Activated gamma-delta T cell treated with Interleukin-2 at 50 U/mL for 16 hours (primary cell): ENCODE data around the gene STING1.
"Not testable (repeated sequence)": the region's sequence is repeated elsewhere in the genome, so short reads cannot be mapped to it uniquely, and the experiment has no call there.

Experiments
- DNase-seq: peaks from one replicate; pipeline ENCODE4 v3.0.0-alpha.2; 2020

STING1 gene

DNA sequence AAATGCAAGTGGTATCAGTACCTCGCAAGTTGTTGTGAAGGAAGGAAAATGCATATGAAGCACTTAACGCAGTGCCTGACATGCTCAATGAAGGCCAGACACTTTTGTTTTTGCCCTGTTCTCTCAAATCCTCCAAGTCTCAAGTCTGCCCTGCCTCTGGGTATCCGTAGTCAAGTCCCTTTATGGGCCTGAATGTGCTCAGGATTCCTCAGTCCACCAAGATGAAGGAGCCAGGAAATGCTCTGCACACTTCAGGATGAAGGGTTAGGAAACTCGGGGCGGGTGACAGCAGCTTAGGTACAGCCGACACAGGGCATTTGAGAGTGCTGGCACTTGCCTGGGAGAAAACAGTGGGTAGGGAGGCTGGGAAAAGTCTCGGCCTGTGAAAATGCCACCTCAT is 21.4 kb downstream of the STING1 start:
- DNase-seq = no peak

DNA sequence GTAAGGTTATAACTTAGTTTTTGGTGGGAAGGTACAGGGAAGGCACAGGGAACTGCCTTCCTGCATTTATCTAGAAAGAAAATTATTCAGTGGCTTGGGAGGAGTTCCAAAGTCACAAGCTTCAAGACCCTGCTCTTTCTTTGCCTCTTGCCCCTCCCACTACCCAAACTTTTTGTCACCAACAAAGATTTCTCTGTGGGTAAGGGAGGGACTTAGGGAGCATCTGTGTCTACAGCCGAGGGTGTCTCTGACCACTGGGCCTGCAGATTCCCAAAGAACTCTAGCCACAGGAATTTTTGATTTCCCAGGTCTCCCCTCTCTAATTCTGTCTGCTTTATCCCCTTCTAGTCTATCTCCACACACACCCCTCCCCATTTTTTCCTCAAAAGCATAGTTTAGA is 22.1 kb downstream of the STING1 start:
- DNase-seq = no peak

DNA sequence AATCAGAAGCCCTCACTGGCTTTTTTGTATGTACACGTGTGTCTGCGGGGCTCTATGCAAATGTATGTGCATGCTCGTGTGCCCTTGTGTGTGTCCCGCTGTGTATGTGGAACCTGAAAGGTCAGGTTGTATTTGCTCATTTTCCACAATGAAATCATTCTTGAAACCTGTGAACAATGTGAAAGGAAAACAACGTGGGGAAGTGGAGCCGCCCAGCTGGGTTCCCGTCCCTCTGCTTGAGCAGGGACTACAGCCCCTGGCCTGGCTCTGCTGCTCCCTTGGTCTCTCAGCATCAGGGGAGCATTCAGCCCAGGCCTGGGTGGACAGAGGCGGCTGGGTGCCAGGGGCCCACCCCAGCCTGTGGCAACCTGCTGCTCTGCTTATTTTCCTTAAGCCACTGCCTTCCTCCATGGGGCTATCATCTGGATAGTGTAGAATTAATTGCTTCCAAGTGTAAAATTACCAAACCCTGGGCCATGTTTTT is 23.1 kb downstream of the STING1 start:
- no peak for DNase-seq

DNA sequence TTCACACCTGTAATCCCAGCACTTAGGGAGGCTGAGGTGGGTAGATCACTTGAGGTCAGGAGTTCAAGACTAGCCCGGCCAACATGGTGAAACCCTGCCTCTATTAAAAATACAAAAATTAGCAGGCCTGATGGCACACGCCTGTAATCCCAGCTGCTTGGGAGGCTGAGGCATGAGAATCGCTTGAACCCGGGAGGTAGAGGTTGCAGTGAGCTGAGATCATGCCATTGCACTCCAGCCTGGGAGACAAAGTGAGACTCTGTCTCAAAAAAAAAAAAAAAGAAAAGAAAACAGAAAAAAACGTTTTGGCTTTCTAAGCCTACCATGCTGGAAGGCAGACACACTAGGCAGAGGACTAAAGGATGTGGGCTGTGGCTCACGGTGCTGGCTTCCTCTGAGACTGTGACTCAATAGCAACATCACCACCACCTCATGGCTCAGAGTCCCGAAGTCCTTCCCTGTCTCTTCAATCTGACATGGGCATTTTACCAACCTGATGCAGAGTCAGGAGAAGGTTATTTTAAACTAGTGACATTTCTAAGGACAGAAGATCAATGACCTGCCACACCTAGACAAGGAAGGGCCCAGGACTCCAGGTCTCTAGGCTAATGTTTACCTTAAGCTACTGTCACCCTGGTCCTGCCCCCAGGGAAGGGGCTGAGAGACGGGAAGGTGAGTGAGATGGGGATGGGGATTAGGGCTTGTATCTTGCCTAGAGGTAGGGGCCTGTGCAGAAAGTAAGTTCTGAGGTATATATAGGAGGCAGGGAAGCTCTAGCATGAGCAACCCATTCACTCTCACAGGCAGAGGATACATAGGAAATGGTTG is 23.8 kb downstream of the STING1 start:
- DNase-seq = peak; percentile 78

DNA sequence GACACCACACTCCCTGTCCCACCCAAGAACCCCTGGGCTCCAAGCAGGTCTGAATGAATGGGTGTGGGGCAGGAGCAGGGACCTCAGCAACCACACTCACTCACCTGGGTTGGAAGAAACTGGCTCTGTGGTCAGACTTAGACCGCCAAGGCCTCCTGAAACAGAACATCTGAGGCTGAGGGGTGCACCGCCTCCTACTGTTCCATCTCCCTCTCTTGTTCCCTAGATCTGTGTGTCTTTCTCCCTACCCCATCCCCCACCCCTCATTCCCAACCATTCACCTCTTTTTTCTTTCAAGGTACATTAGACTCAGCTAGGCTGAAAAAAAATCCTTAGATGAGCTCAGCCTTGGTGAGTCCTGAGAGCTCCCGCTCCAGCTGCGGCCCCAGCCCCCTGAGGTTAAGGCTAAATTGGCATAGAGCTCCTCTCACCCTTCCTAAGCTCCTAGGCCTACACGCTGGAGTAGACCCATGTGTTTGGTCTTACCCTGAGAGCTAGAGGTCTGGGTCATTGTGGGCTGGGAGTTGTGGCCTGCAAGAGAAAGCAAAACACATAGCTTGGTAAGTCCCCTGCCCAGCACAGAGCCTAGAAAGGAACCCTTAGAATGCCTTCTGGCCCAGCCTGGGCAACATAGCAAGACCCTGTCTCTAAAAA is 24.8 kb downstream of the STING1 start:
- no peak for DNase-seq

DNA sequence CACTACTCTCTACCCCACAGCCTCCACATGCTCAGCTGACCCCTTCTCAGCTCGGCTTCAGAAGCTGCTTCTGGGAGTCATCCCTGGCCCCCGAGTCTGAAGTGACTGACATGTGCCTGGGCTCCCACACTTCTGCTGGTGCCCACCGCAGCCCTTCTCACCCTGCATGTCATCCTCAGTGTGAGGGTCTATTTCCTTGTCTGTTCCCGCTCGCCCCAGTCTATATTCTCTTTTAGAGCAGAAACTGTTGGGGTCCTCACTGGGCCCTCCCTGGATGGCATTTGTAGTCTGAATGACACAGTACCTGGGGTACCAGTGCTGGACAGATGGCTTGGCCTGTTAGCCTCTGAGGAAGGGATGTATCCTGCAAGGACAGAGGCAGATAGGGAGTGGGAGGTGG is 25.3 kb downstream of the STING1 start:
- DNase-seq = no peak

DNA sequence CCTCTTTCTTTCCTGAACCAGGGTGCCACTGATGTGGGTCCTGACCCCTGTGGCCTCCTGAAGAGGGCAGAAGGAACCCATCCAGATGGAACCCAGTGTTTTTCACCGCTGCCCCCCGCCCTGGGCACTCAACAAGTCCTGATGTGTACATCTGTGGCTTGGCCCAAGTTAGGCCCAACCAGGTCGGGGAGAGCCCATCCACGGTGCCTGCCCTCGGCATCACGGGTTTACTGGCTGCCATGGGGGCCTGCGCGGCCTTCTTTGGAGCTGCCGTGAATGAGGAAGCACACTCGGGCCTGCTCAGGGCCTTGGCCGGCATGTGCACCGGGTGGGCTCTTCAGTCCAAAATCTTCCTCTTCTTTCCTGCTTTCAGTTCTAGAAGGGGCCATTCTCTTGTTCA is 25.8 kb downstream of the STING1 start:
- no peak for DNase-seq

DNA sequence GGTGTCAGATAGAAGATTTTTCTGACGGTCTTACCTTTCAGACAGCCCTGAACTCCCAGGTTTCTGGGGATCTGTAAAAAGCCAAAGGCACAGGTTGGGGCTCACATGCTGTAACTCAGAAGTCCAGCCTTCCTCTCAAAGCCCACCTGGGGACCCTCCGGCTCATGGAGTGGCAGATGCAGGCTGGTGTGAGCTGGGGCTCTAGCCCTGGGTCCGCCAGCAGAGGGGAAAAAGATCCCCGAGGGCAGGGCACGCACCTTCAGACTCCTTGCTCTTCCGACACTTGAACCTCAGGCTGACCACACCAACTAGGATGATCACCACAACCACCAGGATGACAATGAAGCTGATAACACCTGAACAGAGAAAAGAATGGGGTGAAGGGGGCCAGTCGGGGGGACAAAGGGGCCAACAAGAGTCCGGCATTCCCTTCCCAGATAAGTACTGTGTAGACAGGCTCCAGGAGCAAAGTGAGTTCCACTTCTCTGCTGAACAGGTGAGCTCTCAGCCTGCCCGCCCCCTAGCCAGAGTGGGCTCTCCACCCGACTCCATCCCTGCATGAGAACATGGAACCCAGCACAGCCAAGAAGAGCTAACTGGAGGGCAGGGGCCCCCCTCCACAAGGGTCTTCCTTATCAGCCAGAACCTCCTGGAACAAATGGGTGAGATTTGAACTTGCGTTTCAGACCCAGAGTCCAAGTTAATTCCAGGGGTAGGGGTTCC is 27.8 kb downstream of the STING1 start:
- no peak for DNase-seq

DNA sequence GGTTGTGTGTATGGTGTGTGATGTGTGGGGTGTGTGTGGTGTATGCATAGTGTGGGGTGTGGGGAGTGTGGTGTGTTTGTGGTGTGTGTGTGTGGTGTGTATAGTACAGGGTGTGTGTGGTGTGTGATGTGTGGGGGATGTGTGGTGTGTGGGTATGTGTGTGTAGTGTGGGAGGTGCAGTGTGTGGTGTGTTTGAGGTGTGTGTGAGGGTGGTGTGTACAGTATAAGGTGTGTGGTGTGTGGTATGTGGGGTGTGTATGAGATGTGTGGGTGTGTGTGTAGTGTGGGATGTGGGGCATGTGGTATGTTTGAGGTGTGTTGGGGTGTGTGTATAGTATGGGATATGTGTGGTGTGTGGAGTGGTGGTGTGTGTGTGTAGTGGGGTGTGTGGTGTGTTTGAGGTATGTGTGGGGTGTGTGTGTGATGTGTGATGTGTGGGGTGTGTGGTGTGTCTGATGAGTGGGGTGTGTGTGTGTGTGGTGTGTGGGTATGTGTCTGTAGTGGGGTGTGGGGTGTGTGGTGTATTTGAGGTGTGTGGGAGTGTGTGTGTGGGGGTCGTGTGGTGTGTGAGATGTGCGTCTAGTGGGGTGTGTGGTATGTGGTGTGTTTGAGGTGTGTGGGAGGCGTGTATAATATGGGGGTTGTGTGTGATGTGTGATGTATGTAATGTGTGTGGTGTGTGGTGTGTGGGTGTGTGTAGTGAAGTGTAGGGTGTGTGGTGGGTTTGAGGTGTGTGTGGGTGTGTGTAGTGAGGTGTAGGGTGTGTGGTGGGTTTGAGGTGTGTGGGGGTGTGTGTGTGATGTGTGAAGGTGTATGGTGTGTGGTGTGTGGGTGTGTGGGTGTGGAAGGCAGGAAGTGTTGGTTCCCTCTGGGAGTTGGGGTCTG is 28.6 kb downstream of the STING1 start:
- peak; percentile 42 for DNase-seq

DNA sequence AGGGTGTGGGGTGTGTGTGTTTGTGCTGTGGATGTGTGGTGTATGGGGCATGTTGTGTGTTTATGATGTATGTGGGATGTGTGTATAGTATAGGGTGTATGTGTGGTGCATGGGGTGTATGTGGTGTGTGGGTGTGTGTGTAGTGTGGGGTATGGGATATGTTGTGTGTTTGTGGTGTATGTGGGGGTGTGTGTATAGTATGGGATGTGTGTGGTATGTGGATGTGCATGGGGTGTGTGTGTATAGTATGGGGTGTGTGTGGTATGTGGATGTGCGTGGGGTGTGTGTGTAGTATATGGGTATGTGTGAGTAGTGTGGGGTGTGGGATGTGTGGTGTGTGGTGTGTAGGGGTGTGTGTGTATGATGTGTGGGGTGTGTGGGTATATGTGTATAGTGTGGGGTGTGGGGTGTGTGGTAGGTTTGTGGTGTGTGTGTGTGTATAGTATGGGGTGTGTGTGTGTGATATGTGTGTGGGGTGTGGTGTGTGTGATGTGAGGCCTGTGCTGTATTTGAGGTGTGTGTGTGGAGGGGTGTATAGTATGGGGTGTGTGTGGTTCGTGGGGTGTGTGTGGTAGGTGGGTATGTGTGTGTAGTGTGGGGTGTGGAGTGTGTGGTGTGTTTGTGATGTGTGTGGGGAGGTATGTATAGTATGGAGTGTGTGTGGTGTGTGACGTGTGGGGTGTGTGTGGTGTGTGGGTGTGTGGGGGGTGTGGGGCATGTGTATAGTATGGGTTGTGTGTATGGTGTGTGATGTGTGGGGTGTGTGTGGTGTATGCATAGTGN is 30.5 kb downstream of the STING1 start:
- no peak for DNase-seq

DNA sequence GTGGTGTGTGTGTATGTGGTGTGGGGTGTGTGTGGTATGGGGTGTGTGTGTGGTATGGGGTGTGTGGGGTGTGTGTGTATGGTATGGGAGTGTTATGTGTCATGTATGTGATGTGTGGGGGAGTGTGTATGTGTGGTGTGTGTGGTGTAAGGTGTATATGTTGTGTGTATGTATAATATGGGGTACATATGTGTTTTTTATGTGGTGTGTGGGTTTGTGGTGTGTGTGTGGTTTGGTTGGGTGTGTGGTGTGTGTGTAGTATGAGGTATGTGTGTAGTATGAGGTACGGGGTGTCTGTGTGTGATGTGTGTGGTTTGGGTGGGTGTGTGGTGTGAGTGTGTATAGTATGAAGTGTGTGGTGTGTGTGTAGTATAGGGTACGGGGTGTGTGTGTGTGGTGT is 31.4 kb downstream of the STING1 start:
- no peak for DNase-seq

DNA sequence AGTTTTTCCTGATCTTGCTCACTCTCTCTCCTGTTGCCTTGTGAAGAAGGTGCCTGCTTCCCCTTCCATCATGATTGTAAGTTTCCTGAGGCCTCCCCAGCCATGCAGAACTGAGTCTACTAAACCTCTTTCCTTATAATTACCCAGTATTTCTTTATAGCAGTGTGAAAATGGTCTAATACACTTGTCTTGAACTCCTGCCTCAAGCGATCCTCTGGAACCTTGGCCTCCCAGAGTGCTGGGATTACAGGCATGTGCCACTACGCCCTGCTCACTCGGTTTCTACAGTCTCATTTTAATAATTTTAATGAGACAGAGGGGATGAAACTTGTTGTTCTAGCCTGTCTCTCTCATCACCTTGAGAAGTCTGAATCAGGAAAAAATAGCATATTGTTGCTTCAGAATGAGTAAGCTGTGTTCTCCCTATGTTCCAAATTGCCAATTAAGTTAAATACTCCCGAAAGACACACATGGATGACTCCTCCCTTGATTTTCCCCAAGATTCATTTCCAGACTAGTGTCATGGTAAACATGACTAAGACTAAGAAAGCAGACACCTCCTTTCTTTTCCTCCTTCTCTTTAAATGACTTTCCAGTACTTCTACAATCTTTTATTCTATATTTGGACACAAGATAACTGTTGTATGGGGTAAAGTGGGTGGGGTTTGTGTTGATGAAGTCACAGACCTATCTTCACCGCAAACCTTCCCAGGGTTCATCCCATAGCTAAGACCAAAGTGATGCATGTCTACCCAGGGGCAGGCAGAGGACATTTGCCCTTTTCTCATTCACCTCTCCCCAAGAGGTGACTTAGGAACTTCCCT is 35.4 kb downstream of the STING1 start:
- DNase-seq = no peak

DNA sequence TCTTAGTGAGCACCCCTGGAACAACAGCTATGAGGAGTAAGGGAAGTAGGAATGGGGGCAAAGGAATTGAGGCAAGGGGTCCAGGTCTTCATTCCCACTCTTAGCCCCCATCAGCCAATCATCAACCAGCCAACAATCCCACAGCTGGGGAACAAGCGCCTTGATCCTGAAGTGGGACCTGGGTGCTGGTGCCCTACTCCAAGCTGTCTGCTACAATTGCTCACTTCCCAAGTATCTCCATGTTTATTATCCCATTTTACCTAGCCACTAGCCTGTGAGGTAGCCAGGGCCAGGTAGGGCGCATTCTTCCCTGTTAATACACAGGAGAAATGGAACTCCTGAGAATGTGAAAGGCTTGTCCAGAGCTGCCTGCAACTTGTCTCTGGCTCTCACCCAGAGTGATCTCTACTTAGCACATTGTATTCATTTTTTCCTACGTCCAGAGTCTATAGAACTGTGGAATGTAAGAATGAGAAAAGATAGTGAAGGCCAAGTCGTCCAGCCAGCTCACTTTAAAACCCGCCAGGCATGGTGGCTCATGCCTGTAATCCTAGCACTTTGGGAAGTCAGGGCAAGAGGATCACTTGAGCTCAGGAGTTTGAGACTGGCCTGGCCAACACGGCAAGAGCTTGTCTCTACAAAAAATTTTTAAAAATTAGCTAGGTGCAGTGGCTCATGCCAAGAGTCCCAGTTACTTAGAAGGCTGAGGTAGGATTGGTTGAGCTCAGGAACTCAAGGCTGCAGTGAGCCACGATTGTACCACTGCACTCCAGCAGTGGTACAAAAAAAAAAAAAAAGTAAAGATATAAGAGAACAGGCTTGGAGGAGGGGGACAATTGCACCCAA is 37.0 kb downstream of the STING1 start:
- DNase-seq = no peak

DNA sequence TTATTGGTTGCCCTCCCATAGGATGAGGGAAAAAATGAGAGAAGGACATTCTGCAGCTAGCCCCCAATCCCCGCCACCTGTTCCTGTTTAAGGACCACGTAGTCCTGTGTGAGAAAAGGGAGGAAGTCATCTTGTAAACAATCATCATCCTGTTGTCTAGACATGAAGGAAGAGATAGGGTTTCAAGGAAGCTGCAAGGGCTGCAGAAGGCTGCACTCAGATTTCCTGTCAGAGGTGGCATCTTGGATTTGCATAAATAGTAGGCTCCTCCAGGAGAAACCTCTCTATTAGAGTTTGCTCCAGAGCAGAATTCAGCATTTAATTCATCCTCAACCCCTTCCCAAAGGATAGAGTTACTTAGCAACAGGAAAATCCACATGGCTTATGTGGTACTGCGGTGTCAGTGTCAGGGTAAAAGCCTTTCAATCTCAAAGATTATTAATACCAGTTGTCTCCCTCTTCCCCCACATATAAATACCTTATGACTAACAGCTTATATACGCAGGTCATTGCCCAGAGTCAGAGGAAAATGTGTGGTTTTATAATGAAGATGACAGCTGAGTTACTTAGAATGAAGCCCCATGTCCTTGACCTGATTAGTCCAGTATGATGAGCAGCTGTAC is 38.6 kb downstream of the STING1 start:
- no peak for DNase-seq

DNA sequence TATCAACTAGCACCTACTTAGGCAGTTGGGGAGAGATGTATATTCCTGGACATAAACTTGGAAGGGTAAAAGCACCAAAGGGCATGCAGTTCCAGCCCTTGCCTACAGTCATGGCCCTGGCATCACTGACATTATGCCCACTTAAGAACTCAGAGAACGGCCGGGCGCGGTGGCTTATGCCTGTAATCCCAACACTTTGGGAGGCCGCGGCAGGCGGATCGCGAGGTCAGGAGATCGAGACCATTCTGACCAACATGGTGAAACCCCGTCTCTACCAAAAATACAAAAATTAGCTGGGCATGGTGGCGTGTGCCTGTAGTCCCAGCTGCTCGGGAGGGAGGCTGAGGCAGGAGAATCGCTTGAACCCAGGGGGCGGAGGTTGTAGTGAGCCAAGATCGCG is 42.1 kb downstream of the STING1 start:
- DNase-seq = not testable (repeated sequence)

DNA sequence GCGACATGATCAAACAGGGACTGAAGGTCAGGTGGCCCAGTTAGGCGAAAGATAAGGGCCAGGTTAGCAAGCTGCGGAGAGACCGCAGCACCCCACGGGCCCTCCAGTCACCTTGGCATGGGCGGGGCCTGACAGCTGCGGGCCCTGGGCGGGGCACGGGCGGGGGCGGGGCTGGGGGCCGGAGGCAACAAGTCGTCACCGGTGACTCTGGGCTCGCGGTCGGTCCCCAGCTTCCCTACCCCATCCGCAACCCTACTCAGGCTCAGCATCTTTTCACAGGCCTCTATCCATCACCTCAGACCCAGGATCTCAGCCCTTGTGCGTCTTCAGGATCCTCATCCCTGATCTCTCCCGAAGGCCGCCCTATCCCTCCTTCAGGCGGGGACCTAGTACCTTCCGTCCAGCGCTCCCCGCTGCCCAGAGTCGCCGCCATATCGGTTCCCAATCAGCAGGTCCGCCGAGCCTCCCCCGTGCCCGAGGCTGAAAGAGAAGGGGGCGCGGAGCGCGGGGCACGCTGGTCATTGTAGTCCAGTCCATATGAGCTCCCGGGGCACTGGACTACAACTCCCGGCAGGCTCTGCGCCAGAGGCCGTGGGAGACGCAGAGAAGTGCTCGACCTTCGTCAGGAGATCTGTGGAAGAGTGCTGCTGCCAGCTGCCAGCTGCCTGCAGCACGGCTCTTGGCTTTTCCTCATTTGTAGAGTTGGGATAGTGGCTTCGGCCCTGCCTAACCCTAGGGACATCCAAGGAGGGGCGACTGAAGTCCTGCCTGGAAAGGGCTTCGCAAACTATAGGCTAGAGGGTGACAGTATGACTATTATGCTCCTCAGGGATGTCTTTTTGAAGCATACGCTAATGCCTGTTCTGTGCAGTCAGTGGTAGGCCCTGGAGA is 43.3 kb downstream of the STING1 start, which contains the start of gene DNAJC18:
Gene DNAJC18 (minus strand): TSS at position 513 of the 891 bp plus-strand sequence. CDS start 80 bp downstream, at position 433.
- peak; percentile 84 for DNase-seq

DNA sequence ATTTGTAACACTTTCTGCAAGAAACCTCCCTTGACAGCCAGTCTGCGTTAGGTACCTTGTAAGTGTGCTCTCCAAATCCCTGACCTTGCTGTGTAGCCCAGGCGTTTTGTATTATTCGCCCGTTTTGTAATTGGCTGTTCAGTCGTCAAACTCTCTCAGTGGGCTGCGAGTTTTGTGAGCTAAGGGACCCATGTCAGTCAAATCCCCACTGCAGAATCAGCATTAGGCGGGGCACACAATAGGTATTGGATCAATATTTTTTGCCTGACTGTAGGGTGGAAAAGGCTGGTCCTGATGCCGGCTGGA is 43.9 kb downstream of the STING1 start:
- no peak for DNase-seq

DNA sequence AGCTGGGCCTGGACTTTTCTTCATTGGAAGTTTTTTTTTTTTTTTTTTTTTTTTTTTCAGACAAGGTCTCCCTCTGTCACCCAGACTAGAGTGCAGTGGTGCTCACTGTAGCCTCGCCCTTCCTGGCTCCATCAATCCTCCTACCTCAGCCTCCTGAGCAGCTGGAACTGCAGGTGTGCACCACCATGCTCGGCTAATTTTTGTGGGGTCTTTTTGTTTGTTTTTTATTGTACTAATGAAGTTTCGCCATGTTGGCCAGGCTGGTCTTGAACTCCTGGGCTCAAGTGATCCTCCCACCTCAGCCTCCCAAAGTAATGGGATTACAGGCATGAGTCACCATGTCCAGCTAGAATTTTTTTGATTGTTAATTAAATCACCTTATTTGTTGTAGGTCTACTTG is 46.9 kb downstream of the STING1 start:
- no peak for DNase-seq
